PC-9 (cell line): ENCODE results near the gene DUSP23.

Experiments used
- CTCF ChIP-seq: fragments of 200-600 bp; sonication (generic); conservative IDR thresholded peaks from 2 replicates; pipeline ENCODE4 v1.6.1; 2017; ENCODE audit warnings: mixed run types, antibody characterized with exemption, mild to moderate bottlenecking, moderate library complexity
- EZH2 ChIP-seq: fragments of 200-600 bp; sonication (generic); IDR thresholded peaks from 2 replicates; pipeline ENCODE4 v1.8.0; 2017; ENCODE audit warnings: antibody characterized with exemption, low read depth

- TF ChIP-seq CTCF, result no peak
- TF ChIP-seq EZH2, result no peak
These were observed 23.4 kb downstream of the DUSP23 start for GRCh38 chr1:159803956-159804689.
